Osteocyte (in vitro differentiated cells): ENCODE measurements around the gene CDKN2B-AS1. TPM values are rescaled to one million over a fixed set of nuclear protein-coding genes. Genes with fewer than 3 reads are reported as not detected.

Experiments
- DNase-seq: peaks from one replicate; pipeline ENCODE4 v3.0.0; 2021; ENCODE audit warnings: mixed read lengths; ENCODE audit not compliant: unreplicated experiment; ENCODE audit errors: extremely low spot score
- H3K27ac Mint-ChIP-seq: one replicate; pipeline ENCODE4 v1.8.0; 2021; ENCODE audit warnings: mild to moderate bottlenecking, mixed read lengths; ENCODE audit not compliant: unreplicated experiment
- H3K27me3 Mint-ChIP-seq: one replicate; pipeline ENCODE4 v1.8.0; 2021; ENCODE audit warnings: mixed read lengths; ENCODE audit not compliant: unreplicated experiment
- H3K36me3 Mint-ChIP-seq: one replicate; pipeline ENCODE4 v1.8.0; 2021; ENCODE audit warnings: mixed read lengths; ENCODE audit not compliant: unreplicated experiment
- H3K4me1 Mint-ChIP-seq: one replicate; pipeline ENCODE4 v1.8.0; 2021; ENCODE audit warnings: mixed read lengths; ENCODE audit not compliant: unreplicated experiment
- H3K4me3 Mint-ChIP-seq: one replicate; pipeline ENCODE4 v1.8.0; 2021; ENCODE audit warnings: mild to moderate bottlenecking, moderate library complexity, mixed read lengths; ENCODE audit not compliant: unreplicated experiment
- H3K9me3 Mint-ChIP-seq: one replicate; pipeline ENCODE4 v1.8.0; 2021; ENCODE audit warnings: mixed read lengths; ENCODE audit not compliant: unreplicated experiment
- total RNA-seq: library from RNA; stranded (reverse); gene quantifications from 2 replicates; pipeline ENCODE4 v1.2.1, GENCODE V29; 2021
- TF ChIP-seq, protein P1 (sequence below): fragments of 200-600 bp; sonication (generic); IDR thresholded peaks from 2 replicates; pipeline ENCODE4 v1.5.0; 2021; ENCODE audit warnings: antibody characterized with exemption, mild to moderate bottlenecking, moderate library complexity

The CDKN2B-AS1 gene
- total RNA-seq, 1 donor from 2014 or later, result 4.0 TPM

DNA sequence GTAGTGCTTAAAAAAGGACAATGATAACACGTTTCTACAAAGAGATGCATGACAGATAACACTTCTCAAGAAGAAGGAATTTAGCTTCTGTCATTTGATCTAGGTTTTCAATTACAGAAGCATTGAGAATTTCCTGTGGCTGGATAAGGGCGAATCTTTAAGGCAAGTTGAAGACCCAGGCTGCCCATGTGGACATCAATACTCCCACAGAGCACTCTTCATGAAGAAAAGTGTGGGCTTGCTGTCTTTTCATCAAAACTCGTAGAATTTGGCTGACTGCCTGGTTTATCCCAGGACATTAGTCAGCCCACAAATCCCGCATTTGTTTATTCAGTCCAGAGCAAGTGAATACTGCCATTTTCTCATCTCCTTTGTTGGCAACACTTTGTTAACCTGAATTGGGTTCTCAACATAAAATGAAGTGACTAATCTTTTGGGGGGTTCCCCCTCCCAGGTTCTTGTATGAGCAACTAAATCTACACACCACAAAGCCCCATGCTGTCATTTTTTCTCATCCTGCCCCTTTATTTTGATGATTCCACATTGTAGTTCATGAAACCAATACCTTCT is 57.9 kb downstream of the CDKN2B-AS1 start:
- Mint-ChIP-seq H3K27ac (peak overlapping the region; percentile 71), H3K4me1 (peaks cover 37% of the 10 kb centered on the region), H3K27me3 (no peaks in the 10 kb centered on the region), H3K36me3 (peaks cover 7% of the 10 kb centered on the region), H3K9me3 (no peaks in the 10 kb centered on the region), H3K4me3 (no peak overlapping the region)
- TF ChIP-seq, protein P1, sequence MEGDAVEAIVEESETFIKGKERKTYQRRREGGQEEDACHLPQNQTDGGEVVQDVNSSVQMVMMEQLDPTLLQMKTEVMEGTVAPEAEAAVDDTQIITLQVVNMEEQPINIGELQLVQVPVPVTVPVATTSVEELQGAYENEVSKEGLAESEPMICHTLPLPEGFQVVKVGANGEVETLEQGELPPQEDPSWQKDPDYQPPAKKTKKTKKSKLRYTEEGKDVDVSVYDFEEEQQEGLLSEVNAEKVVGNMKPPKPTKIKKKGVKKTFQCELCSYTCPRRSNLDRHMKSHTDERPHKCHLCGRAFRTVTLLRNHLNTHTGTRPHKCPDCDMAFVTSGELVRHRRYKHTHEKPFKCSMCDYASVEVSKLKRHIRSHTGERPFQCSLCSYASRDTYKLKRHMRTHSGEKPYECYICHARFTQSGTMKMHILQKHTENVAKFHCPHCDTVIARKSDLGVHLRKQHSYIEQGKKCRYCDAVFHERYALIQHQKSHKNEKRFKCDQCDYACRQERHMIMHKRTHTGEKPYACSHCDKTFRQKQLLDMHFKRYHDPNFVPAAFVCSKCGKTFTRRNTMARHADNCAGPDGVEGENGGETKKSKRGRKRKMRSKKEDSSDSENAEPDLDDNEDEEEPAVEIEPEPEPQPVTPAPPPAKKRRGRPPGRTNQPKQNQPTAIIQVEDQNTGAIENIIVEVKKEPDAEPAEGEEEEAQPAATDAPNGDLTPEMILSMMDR, result no peak
- DNase-seq, result no peak

DNA sequence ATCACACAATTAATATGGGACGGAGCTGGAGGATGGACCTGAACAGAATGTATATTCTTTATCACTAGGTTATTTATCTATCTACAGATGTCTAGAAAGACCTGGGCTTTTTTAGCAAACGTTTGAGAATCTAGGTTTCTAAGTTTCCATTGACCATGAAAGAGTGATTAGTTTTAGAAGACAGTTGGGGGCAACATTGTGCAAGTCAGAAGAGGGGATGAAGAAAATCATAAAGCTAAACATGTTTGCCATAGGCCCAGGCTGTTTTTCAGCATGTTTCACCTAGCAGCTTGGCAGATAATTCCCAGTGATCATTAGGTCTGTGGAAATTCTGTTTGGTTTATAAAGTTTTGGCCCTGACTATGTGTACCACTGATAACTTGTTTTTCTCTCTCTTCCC is 58.6 kb downstream of the CDKN2B-AS1 start:
- Mint-ChIP-seq H3K4me1 (peaks cover 37% of the 10 kb centered on the region), H3K27me3 (no peaks in the 10 kb centered on the region), H3K27ac (peak overlapping the region; percentile 71), H3K36me3 (peaks cover 8% of the 10 kb centered on the region), H3K4me3 (no peak overlapping the region), H3K9me3 (no peaks in the 10 kb centered on the region)
- DNase-seq, result no peak
- TF ChIP-seq, protein P1, result peak; percentile 20

DNA sequence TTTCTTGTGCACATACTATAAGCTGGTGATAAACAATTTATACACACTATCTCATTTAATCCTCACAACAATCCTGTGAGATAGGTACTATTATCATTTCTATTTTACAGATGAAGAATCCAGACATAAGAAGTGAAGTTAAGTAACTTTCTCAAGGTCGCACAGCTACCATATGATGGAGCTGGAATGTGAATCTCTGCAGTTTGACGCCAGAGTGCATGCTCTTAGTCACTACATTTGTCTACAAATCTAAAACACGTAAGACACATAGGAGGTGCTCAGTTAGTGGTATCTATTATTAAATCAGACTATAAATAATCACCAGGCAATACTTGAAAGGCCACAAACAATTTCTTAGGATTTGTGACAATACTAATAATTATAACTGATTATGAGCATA is 59.5 kb downstream of the CDKN2B-AS1 start:
- H3K4me1 Mint-ChIP-seq, result peaks cover 37% of the 10 kb centered on the region
- H3K27me3 Mint-ChIP-seq, result no peaks in the 10 kb centered on the region
- H3K9me3 Mint-ChIP-seq, result no peaks in the 10 kb centered on the region
- H3K36me3 Mint-ChIP-seq, result peaks cover 12% of the 10 kb centered on the region
- no peak for DNase-seq
- H3K4me3 Mint-ChIP-seq, result no peak overlapping the region
- H3K27ac Mint-ChIP-seq, result no peak overlapping the region
- TF ChIP-seq, protein P1, result no peak

DNA sequence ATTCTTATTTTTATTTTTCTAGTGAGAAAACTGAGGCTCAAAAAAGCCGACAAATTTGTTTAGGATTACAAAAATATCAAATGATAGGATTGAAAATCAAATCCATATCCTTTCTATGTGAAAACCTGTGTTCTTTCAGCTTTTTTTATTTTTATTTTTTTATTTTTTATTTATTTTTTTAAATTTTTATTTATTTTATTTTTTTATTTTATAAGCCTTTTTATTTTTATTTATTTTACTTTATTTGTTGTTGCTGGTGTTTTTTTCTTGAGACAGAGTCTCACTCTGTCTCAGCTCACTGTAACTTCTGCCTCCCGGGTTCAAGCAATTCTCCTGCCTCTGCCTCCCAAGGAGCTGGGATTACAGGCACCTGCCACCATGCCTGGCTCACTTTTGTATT is 59.9 kb downstream of the CDKN2B-AS1 start:
- Mint-ChIP-seq H3K27me3 (no peaks in the 10 kb centered on the region), H3K27ac (no peak overlapping the region), H3K4me1 (peaks cover 37% of the 10 kb centered on the region), H3K9me3 (no peaks in the 10 kb centered on the region), H3K36me3 (peaks cover 12% of the 10 kb centered on the region), H3K4me3 (no peak overlapping the region)
- TF ChIP-seq, protein P1, result no peak
- DNase-seq, result no peak

DNA sequence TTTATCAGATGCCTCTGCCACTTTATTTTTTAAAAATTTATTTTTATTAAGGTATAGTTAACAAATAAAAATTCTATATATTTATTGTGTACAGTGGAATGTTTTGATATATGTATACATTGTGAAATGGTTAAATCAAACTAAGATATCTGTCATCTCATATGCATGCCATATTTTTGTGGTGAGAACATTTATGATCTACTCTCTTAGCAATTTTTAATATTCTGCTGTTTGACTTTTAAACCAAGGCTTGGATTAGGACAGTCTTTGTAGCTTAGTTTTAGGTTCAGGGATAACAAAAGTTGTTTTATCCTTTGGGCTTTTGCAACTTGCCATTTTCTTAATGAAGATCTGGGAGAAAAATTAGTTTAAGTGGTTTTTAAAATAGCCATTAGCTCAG is 60.5 kb downstream of the CDKN2B-AS1 start:
- TF ChIP-seq, protein P1, result no peak
- Mint-ChIP-seq H3K27ac (peak overlapping the region; percentile 66), H3K9me3 (no peaks in the 10 kb centered on the region), H3K27me3 (no peaks in the 10 kb centered on the region), H3K36me3 (peaks cover 12% of the 10 kb centered on the region), H3K4me3 (no peak overlapping the region), H3K4me1 (peaks cover 37% of the 10 kb centered on the region)
- no peak for DNase-seq
